Measurements from ENCODE around the gene TMEM178A.
"Not testable (repeated sequence)": the region's sequence is repeated elsewhere in the genome, so short reads cannot be mapped to it uniquely, and the experiment has no call there.

TMEM178A gene

DNA sequence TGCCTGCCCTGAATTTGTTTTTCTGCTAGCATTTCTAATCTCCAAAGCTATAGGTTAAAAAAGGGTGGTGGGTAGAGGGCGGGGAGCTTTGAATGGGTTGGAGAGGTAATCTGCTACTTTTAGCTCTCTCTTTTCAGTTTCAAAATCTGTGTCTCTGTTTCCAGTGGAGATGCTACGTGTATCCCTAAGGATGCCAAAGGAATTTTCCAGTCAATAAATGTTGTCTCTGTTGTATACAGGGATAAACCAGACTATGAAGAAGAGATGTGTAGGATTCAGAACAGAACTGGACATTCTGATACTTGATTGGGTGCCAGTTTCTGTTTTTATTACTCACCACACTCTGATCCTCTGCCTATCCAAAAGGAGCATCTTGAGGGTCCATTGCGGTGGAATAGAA, 50.1 kb downstream of the TMEM178A start:
- DNase-seq (ENCODE audit: low read depth): no peak

DNA sequence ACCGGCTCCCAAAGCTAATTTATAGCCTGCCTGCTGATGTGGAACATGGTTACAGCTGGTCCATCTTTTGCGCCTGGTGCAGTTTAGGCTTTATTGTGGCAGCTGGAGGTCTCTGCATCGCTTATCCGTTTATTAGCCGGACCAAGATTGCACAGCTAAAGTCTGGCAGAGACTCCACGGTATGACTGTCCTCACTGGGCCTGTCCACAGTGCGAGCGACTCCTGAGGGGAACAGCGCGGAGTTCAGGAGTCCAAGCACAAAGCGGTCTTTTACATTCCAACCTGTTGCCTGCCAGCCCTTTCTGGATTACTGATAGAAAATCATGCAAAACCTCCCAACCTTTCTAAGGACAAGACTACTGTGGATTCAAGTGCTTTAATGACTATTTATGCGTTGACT, 51.4 kb downstream of the TMEM178A start:
- DNase-seq (ENCODE audit: low read depth): no peak

DNA sequence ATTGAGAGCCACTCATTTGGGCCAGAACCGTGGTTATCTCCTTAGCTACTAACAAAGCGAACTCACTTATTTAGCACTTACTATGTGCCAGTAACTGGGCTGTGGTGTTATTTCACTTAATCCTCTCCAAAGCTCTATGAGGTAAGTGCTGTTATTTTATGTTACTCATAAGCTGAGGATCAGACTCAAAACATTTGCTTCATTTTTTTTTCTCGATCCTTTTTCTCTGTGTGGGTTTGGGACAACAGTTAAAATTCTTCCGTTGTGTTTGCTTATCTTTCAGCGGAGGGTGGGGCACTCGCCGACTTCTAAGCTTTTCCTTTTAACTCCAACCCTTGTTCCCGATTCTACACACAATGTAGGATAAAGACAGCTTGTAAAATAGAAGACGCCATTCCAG, 52.8 kb downstream of the TMEM178A start:
- no peak for DNase-seq (ENCODE audit: low read depth)

DNA sequence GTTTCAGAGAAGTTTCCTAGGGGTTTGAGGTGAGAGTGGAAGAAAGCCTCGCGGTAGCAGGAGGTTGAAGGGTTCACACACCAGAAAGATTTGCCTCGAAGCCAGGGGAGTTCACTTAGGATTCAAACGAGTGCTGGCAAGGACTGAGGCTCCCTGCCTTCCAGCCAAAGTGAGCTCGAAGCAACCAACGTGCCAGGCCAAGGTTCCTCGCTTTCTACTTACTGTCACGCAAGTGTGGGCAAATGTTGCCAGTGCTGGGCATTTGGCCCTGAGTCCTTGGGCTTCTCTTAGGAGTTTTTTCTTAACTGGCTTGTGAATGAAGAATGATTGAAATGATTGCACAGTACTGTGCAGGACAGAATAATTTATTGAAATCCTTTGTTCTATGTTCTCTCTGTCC, 53.6 kb downstream of the TMEM178A start:
- no peak for DNase-seq (ENCODE audit: low read depth)

DNA sequence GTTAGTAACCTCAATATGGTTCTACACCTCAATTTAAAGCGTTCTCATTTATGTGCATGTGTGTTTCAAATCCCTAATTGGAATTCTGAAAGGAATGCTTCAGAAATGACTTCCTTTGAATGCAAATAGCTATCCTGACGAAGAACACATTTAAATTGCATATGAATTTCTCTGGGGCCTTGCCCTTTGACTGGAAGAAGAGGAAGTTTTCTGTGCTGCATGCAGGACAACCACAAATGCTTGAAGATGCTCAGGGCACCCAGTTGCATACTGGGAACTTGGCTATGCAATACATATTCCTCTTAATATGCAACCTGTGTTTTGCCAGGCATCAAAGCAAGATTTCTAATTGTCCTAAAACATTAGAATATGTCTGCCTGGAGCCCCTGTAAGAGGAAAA, 55.3 kb downstream of the TMEM178A start:
- DNase-seq (ENCODE audit: low read depth): no peak

DNA sequence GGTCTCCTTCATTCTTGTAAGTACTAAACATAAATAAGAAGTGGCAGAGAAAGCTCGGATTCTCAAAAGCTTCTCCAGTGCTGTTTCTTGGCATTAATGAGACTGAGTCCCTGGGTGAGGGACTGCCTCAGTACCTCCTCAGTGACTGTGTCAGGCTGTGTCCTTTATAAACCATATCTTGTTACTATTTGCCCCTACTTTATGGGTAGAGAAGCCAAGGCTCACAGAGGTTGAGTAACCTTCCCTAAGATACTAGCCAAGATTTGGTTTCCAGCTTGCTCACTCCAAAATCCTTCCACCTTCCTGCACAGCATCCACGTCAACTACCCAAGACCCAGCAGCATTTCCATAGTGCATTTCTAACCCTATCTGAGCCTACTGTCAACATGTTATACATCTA, 57.8 kb downstream of the TMEM178A start:
- no peak for DNase-seq (ENCODE audit: low read depth)

DNA sequence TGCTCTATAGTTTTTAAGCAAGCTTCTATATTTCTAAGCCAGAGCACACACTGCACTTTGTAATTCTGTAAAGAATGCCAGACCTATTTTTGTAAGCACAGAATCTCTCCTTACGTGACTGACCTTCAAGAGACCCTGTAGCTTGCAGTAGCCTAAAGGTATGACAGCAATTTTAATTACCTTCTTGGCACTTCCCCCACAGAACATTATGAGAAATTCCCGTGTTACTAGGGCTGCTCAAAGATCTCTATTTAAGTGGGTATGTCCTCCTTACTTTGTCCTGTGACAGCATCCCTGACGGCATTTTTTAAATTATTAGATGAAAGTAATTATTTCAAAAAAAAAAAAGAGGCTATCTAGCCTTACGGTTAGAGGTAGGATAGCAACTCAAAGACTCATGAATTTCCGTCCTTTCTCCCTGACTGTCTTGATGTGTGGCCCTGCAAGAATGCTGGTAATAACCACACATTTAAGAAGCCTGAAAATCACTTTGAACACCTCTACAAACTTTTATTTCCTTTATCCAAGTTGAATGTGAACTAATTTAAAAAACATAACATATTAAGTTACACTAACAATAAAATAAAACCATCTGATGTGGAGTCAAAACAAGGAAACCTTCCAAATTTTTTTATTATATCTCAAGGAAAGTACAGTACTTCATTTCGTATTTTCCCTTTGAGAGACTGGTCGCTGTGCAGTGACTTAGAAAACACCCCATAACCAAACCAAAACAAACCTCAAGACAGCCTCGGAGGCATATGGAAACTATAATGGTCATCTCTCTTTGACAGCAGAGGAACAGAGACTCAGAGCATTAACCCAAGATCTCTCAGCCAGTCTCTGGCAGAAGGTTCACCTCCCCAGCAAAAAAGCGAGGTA, 58.5 kb downstream of the TMEM178A start:
- DNase-seq (ENCODE audit: low read depth): no peak

DNA sequence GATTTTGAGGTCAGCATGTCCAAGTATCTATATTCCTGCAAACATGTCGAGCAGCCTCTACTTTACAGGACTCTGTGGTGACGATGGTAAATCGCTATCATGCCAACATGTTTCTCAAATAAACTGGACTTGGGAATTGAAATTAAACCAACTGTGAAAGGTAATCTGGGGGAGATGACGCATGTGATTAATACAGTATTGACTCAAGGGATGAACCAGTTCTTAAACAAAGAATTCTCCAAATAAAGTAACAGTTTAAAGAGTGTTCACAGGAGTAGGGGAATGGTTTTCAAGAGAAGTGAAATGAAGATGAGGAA, 59.1 kb downstream of the TMEM178A start:
- no peak for DNase-seq (ENCODE audit: low read depth)

DNA sequence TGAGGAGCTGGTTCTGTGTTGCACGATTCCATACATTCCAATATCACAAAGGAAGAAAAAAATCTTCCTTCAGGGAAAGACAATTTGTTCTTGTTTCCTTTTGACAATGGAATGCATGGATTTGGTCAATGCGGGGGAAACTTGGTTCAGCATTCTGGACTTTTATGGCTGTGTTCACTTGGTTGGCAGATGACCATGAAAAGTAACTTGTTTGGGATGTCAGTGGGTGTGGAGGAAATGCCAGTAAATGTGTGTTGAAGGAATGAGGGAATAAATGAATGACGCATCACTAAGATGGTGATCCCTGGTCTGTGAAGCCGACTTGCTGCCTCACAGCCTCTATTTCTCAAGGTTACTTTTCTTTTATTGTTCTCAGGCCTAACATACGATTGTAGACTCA, 59.7 kb downstream of the TMEM178A start:
- no peak for DNase-seq (ENCODE audit: low read depth)

DNA sequence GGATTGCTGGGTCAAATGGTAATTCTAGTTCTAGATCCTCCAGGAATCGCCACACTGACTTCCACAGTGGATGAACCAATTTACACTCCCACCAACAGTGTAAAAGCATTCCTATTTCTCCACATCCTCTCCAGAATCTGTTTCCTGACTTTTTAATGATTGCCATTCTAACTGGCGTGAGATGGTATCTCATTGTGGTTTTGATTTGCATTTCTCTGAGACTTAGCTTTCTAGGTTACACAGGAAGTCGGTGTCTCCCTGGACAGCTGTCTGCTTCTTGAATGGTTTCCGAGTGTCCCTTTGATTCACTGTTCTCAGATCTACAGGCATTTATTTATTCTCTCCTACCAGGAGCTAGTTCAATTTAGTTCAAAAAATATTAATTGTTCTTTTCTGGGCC, 62.4 kb downstream of the TMEM178A start:
- DNase-seq (ENCODE audit: low read depth): not testable (repeated sequence)

DNA sequence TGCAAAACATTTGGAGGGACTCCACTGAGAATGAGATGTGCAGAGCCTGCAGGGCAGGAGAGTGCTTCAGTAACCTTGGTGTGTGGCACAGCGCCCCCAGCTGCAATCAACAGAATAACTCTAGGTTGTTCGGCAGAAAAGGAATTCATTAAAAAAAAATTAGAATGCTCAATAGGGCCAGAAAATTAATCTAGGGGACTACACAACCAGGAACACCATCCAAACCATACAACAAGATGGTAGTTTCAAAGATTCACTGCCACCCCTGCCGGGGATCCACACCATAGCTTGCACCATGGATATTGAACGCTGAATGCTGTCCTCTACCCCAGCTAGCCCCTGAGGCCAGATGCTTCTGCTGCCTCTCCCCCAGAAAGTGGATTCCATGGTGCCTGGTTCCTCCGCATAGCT, 63.2 kb downstream of the TMEM178A start:
- DNase-seq (ENCODE audit: low read depth): no peak

DNA sequence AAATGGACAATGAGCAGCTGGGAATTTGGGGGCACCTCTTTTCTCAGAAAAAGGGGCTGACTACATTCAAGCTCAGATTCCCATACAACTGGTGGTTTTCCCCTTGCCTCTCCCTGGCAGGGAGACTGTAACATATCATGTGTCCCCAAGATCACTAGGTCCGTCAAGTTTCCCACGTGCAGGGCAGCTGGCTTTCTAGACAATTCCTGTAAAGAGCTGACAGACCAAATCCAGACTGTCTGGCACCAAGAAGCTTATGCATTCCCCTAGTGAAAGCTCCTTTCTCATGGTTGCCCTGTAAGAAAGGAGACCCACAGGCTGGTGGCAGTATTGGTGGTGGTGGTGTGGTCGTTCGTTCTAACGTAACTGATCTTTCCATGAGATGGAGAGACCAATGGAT, 64.6 kb downstream of the TMEM178A start:
- no peak for DNase-seq (ENCODE audit: low read depth)

DNA sequence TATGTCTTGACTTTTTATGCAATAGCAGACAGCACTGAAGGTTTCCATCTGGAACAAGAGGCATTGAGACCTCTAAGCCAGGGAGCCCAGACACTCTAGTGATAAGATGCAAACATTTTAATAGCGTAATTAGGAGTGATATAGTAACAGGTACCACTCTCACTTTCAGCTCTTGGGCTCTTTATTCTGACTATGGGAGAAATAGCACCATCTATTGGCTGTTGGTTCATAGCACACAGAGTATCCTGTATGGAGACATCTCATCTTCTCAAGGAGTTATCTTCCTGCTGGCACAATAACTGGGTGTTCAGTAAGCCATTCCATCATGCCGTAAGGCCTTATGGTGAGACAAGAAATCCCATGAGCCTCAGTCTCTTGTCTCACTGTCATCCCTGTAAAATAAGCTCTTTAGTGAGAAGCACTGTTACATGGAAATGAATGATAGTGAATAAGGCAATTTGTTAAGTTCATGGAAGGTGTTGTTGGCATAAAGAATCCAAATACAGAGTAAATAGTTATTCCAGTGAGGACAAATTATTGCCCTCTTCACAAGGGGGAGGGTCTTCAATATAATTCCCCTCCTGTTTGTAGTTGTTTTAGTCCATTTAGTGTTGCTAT, 65.1 kb downstream of the TMEM178A start:
- no peak for DNase-seq (ENCODE audit: low read depth)

DNA sequence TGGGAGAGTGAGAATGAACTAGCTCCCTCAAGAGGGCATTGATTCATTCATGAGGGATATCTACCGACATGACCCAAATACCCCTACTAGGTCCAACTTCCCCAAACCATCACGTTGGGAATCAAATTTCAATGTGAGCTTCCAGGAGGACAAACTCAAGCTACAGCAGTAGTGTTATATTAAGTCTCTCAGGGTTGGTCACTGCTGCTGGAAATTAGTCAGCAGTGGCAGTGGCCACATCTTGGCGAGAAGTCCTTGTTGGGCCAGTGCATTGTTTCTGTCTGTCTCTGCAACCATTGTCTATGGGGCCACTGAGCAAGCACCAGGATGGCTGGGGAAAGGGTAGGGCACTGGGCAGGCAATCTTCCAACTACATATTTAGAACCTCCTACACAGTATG, 65.8 kb downstream of the TMEM178A start:
- DNase-seq (ENCODE audit: low read depth): no peak

DNA sequence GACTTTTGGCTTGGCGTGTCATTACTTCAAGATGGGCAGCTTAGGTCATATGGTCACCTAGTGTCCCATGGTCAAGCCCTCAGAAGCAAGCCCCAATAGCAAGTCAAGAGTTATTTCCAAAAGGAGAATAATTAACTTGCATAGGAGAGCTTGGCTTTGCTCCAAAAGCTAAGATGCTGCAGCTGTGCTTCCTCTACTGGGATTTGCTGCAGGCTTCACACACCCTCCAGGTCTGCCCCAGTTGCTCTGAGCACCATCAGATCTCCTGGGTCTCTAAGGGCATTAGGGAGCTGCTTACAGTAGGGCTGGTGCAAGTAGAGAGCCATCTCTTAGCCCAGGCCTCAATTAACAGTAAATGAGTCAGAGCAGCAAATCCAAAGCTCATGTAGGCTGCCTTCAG, 66.8 kb downstream of the TMEM178A start:
- DNase-seq (ENCODE audit: low read depth): no peak

DNA sequence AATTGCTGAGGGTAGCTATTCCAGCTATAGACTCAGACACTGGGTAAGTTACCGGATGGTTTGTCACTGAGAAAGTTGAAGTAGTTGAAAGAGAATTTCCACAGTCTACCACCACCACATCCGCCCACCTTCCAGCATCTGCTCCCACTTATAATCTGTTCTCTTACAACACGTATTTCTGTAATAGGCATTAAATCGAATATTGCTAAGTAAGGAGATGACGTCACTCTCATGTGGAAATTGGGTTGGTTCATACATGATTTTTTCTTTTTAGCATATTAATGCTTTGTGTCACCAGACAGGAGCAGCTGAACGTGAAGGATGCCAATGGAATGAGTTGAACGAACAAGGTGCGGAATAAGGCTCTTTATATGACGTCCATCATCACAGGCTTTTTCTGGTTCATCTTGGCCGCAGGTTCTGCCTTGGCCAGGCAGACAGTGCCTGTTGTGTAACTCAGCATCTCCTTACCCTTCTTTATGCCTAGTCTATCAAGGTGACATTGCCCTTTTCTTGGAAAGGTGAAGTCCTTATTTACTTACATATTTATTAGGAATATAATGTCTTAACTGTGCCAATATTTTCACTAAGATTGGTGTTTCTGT, 67.5 kb downstream of the TMEM178A start:
- no peak for DNase-seq (ENCODE audit: low read depth)

DNA sequence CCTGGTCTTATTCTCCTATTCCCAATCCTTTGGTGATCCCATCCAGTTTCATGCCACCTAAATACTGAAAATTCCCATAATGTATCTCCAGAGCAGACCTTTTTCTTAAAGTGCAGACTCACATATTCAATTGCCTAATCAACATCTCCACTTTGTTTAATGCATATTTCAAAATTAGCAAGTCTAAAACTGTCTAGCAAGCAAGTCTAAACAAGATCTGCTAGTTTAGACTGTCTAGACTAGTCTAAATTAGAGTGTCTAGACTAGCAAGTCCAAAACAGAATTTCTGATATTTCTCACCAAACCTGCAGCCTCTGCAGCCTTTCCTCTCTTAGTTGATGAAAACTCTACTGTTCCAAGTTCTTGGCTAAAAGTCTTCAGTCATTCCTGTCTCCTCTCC, 68.7 kb downstream of the TMEM178A start:
- no peak for DNase-seq (ENCODE audit: low read depth)

DNA sequence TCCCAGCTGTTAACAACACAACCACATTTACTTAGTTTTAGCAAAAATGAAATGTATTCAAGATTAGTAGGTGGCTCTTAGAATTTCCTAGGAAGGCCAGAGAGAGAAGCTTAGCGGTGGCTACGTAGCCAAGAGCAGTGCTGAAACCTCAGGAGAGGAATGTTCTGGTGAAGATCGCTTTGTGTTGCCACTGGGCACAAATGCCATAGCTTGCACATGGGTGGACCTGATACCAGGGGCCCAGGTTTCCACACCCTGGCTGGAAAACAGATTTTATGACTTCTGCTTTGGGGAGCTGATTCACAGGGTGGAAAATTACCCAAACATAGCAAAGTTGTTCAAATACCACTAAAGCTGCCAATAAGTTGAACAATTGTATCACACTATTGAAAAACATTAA, 69.9 kb downstream of the TMEM178A start:
- DNase-seq (ENCODE audit: low read depth): no peak

DNA sequence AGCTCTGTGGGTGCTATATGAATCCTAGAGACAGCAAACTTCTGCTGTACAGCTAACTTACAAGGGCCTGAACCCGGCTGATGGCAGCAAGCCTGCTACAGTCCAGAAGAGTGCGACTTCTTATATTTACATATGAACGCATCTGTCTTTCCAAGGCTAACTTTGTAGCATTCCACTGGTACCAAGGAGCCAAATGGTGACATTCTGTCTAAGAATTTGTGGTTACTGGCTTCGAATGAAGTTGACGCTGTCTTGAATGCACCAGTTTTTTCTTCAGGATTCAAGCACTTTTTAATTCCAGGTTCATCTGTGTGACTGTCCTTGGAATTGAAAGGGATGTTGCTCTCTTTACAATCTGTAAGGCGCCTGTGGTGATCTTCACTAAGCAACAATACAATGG, 70.9 kb downstream of the TMEM178A start:
- no peak for DNase-seq (ENCODE audit: low read depth)

DNA sequence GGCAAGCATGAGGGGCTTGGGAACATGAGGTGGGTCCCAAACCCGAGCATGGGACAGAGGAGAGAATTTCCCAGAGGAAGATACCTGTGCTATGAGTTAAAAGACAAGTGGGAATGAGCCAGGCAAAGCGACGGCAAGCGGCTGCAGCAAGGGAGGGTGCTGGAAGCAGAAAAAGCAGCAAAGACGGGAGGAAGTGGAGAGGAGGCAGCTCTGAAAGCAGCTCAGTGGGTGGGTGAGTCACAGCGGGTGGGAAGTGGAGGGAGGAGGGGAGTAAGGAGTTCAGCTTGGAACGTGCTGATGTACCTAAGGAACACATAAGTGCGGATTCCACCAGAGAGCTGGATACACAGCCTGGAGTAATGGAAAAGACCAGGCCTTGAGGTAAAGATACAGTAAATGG, 71.9 kb downstream of the TMEM178A start:
- DNase-seq (ENCODE audit: low read depth): no peak

DNA sequence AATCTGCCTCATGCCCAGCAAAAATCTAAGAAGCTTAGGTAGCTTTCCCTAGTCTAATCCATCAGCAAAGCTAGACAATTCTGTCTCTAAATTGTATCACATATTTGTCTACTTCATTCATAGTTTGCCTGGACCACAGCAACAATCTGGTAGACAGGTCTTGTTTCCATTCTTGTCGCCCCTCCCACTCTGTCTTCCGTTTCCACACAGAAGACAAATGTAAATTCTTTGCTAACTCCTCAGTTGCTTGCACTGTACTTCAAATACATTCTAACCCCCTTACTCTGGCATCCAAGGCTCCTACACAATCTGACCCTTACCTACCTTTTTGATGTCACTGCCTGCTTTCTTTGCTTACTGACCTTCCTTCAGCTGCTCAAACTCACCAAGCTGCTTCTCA, 73.2 kb downstream of the TMEM178A start:
- DNase-seq (ENCODE audit: low read depth): no peak

DNA sequence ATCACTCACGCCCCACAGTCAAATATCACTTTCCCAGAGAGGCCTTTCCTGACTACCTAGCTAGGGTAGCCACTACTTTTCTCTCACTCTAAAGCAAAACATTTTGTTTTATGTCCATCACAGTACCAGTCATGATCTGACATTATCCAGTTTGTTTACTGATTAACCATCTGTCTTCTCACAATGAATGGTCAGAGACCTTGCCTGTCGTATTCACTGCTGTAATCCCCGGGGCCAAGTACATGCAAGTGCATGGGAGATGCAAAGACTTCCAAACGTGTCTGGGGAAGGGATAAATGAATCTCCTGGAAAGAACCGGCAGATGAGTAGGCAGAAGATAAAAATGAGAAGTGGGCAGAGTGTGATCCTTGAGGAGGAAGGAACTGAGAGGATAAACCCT, 73.7 kb downstream of the TMEM178A start:
- DNase-seq (ENCODE audit: low read depth): no peak

DNA sequence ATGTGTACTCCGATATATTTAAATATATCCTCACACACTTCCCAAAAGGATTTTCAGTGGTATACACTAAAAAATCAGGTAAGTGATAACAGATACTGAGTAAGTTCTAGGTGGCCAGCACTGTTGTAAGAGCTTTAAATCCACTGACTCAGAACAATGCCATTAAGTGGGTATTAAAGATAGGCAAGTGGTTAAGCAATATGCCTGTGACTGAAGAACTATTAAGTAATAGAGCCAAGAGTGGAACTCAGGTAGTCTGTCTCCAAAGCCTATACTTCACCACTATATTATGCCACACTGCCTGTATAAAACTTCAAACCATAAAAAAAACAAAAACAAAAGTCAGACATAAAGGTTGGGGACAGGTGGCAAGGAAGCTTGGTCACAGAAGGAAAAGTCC, 76.2 kb downstream of the TMEM178A start:
- DNase-seq (ENCODE audit: low read depth): no peak

Data from HS-5 (cell line).